ENCODE results near the gene SNORC.

SNORC gene

GRCh38 chr2:232836934-232837333 lies 33.1 kb upstream of the SNORC start:
- no peak for ATAC-seq
- TF ChIP-seq OSR1 (CRISPR knock-in tag; IDR thresholded peaks at IDR 0.05) (no peak), ZFP30 (CRISPR knock-in tag; IDR thresholded peaks at IDR 0.05) (no peak), ZFP3 (CRISPR knock-in tag; IDR thresholded peaks at IDR 0.05) (no peak), TOX (CRISPR knock-in tag; IDR thresholded peaks at IDR 0.05; ENCODE audit: borderline replicate concordance) (no peak), ZNF70 (CRISPR knock-in tag; IDR thresholded peaks at IDR 0.05) (no peak), SNAI2 (CRISPR knock-in tag; IDR thresholded peaks at IDR 0.05) (no peak), PATZ1 (CRISPR knock-in tag; IDR thresholded peaks at IDR 0.05; ENCODE audit: borderline replicate concordance) (no peak), GLIS3 (CRISPR knock-in tag; IDR thresholded peaks at IDR 0.05) (no peak), ZC3H10 (CRISPR knock-in tag; IDR thresholded peaks at IDR 0.05) (no peak)

GRCh38 chr2:232838406-232838874 lies 31.6 kb upstream of the SNORC start:
- TF ChIP-seq, protein P1, sequence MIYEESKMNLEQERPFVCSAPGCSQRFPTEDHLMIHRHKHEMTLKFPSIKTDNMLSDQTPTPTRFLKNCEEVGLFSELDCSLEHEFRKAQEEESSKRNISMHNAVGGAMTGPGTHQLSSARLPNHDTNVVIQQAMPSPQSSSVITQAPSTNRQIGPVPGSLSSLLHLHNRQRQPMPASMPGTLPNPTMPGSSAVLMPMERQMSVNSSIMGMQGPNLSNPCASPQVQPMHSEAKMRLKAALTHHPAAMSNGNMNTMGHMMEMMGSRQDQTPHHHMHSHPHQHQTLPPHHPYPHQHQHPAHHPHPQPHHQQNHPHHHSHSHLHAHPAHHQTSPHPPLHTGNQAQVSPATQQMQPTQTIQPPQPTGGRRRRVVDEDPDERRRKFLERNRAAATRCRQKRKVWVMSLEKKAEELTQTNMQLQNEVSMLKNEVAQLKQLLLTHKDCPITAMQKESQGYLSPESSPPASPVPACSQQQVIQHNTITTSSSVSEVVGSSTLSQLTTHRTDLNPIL (CRISPR knock-in tag; IDR thresholded peaks at IDR 0.05; ENCODE audit: low read depth) = no peak
- TF ChIP-seq, protein P2, sequence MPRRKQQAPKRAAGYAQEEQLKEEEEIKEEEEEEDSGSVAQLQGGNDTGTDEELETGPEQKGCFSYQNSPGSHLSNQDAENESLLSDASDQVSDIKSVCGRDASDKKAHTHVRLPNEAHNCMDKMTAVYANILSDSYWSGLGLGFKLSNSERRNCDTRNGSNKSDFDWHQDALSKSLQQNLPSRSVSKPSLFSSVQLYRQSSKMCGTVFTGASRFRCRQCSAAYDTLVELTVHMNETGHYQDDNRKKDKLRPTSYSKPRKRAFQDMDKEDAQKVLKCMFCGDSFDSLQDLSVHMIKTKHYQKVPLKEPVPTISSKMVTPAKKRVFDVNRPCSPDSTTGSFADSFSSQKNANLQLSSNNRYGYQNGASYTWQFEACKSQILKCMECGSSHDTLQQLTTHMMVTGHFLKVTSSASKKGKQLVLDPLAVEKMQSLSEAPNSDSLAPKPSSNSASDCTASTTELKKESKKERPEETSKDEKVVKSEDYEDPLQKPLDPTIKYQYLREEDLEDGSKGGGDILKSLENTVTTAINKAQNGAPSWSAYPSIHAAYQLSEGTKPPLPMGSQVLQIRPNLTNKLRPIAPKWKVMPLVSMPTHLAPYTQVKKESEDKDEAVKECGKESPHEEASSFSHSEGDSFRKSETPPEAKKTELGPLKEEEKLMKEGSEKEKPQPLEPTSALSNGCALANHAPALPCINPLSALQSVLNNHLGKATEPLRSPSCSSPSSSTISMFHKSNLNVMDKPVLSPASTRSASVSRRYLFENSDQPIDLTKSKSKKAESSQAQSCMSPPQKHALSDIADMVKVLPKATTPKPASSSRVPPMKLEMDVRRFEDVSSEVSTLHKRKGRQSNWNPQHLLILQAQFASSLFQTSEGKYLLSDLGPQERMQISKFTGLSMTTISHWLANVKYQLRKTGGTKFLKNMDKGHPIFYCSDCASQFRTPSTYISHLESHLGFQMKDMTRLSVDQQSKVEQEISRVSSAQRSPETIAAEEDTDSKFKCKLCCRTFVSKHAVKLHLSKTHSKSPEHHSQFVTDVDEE (CRISPR knock-in tag; IDR thresholded peaks at IDR 0.05) = no peak
- ATAC-seq = peak; percentile 68

DNA sequence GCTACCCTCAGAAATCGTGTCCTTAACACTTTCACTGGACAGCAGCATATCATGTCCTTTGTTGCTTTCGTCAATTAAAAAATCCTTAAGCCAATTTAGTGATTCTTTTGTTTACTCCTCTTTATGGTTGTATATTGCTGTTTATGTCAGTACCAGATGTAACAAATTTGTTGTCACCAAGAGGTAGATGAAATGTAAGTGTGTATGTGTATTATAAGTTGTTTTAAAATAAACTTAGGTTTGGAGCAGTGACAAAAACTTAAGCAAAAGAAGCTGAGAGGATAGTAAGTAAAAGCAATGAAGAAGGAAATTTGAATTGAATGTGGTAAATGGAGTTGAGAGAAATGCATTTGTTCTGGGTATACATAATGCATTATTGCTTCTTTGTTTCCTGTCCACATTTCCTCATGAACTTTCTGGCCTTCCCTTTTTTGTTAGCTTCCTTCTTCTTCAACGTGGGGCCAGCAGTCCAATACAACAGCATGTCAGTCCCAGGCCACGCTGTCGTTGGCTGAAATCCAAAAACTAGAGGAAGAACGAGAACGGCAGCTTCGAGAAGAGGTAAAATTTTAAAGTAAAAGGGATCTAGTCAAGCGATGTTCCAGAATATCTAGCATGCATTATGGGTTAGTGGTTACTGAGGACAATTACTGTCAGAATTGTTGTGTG lies 30.5 kb upstream of the SNORC start:
- ATAC-seq = no peak

More for the DNA sequence above, 30.5 kb upstream of the SNORC start:
- TF ChIP-seq CSRNP3 (CRISPR knock-in tag; IDR thresholded peaks at IDR 0.05) (no peak), ESRRG (CRISPR knock-in tag; IDR thresholded peaks at IDR 0.05) (no peak), ZFP30 (CRISPR knock-in tag; IDR thresholded peaks at IDR 0.05) (no peak), ZNF70 (CRISPR knock-in tag; IDR thresholded peaks at IDR 0.05) (no peak), RARB (CRISPR knock-in tag; IDR thresholded peaks at IDR 0.05) (no peak), ZNF565 (CRISPR knock-in tag; conservative IDR thresholded peaks at IDR 0.05; ENCODE audit: low read depth) (no peak), PATZ1 (CRISPR knock-in tag; IDR thresholded peaks at IDR 0.05; ENCODE audit: borderline replicate concordance) (no peak), ZNF8 (CRISPR knock-in tag; IDR thresholded peaks at IDR 0.05) (no peak), ZFP3 (CRISPR knock-in tag; IDR thresholded peaks at IDR 0.05) (no peak), GLIS3 (CRISPR knock-in tag; IDR thresholded peaks at IDR 0.05) (no peak), PPARA (CRISPR knock-in tag; IDR thresholded peaks at IDR 0.05; ENCODE audit: borderline replicate concordance) (no peak), ARNTL (CRISPR knock-in tag; IDR thresholded peaks at IDR 0.05; ENCODE audit: borderline replicate concordance, low read depth) (no peak), TOX (CRISPR knock-in tag; IDR thresholded peaks at IDR 0.05; ENCODE audit: borderline replicate concordance) (no peak), POU6F1 (CRISPR knock-in tag; IDR thresholded peaks at IDR 0.05; ENCODE audit: borderline replicate concordance, low read depth) (no peak)
- TF ChIP-seq, protein P2 (CRISPR knock-in tag; IDR thresholded peaks at IDR 0.05) = no peak
